ENCODE results near the gene ZMYM1. TPM values are rescaled to one million over a fixed set of nuclear protein-coding genes. Genes with fewer than 3 reads are reported as not detected.

The ZMYM1 gene
- 10 to 100 TPM; 12.5 to 31.6 TPM for total RNA-seq
- polyA plus RNA-seq = 1 to 10 TPM; 2.6 to 4.5 TPM
- long read RNA-seq, donor 1, full-length matches to known transcripts = 3 of 3 reads
- long read RNA-seq, donor 1, partial matches to known transcripts = 0 of 3 reads
- long read RNA-seq, donor 1, other reads (novel, unspliced or antisense) = 0 of 3 reads
- long read RNA-seq, donor 2 = 0 reads
- long read RNA-seq, donor 3, full-length matches to known transcripts = 1 of 1 reads
- long read RNA-seq, donor 3, partial matches to known transcripts = 0 of 1 reads
- long read RNA-seq, donor 3, other reads (novel, unspliced or antisense) = 0 of 1 reads
- long read RNA-seq, donor 4, partial matches to known transcripts = 0 of 1 reads
- long read RNA-seq, donor 4, other reads (novel, unspliced or antisense) = 0 of 1 reads
- long read RNA-seq, donor 5, partial matches to known transcripts = 1,348 of 1,405 reads
- long read RNA-seq, donor 5, other reads (novel, unspliced or antisense) = 54 of 1,405 reads

DNA sequence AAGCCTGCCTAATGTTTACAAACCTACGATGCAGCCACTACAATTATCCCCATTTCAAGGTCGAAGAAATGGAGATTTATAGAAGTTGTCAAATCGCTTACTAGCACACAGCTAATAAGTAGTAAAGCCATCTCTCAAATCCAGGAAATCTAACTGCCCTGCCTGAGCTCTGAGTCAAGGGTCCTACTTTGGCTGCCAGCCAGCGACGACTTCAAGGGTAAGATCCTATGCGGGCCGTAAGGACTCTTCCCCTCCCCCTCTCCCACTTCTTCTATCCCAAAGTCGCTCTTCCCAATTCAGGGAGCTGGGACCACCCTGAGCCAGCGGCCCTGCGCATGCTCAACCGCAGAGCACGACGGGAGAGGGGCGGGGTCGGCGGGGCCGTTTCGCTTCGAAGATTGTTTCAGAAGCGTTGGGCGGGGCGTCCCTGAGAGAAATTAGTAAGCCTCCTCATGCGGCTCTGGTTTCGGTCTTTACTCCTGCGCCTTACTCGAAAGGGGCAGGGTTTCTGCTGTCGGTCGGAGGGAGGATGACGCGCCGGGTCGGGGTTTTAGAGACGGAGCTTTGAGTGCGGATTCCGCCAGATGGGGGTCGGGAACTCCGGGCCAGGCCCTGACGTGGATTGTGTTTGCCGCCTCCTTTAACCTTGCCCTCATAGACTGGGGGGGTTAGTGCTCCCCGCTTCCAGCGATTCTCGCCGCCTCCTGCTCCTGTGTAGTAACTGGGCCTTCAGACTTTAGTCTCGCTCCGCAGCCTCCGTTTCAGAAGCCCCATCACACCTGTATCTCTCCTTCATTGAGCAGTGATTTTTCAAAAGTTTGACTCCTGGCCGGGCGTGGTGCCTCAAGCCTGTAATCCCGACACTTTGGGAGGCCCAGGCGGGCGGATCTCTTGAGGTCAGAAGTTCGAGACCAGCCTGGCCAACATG lies at the start of gene ZMYM1:
ZMYM1 (plus strand) TSS at position 383 of the 928 bp plus-strand sequence. CDS start 14,603 bp downstream, outside the sequence.
- Histone ChIP-seq H3K9me3 (ENCODE audit: control insufficient read depth in 4 of 4, insufficient read depth in 3 of 4, low read length in 3 of 4) (no peaks in the 10 kb centered on the region), H3K36me3 (ENCODE audit: control insufficient read depth in 4 of 4, insufficient read depth in 4 of 4, low read length in 4 of 4) (peaks cover 0 to 3% (median 0%) of the 10 kb centered on the region in 4 donors), H3K9ac (ENCODE audit: insufficient read depth in 1 of 2, low read length in 2 of 2) (peak within 1 kb of the TSS; percentile 91 to 97), H3K27me3 (ENCODE audit: control insufficient read depth in 3 of 3, insufficient read depth in 3 of 3, low read length in 2 of 3) (no peaks in the 10 kb centered on the region), H3K4me1 (ENCODE audit: control insufficient read depth in 5 of 5, insufficient read depth in 5 of 5, low read length in 5 of 5) (peaks cover 0 to 13% (median 2%) of the 10 kb centered on the region in 5 donors), H3K4me3 (peak within 1 kb of the TSS; percentile 86), H3K27ac (ENCODE audit: low read depth in 1 of 2, low read length in 1 of 2) (peak within 1 kb of the TSS; percentile 89 to 90)
- DNase-seq (peak; percentile 94 to 97 (median 95)), ATAC-seq (ENCODE audit: insufficient read depth, low FRiP score) (peak; percentile 95)
- 1% methylated on average over 52 of the region's 52 CpGs for WGBS, 2 donors
- TF ChIP-seq, protein P1, sequence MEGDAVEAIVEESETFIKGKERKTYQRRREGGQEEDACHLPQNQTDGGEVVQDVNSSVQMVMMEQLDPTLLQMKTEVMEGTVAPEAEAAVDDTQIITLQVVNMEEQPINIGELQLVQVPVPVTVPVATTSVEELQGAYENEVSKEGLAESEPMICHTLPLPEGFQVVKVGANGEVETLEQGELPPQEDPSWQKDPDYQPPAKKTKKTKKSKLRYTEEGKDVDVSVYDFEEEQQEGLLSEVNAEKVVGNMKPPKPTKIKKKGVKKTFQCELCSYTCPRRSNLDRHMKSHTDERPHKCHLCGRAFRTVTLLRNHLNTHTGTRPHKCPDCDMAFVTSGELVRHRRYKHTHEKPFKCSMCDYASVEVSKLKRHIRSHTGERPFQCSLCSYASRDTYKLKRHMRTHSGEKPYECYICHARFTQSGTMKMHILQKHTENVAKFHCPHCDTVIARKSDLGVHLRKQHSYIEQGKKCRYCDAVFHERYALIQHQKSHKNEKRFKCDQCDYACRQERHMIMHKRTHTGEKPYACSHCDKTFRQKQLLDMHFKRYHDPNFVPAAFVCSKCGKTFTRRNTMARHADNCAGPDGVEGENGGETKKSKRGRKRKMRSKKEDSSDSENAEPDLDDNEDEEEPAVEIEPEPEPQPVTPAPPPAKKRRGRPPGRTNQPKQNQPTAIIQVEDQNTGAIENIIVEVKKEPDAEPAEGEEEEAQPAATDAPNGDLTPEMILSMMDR (IDR thresholded peaks at IDR 0.05; ENCODE audit: control extremely low read depth, extremely low read depth) = no peak

DNA sequence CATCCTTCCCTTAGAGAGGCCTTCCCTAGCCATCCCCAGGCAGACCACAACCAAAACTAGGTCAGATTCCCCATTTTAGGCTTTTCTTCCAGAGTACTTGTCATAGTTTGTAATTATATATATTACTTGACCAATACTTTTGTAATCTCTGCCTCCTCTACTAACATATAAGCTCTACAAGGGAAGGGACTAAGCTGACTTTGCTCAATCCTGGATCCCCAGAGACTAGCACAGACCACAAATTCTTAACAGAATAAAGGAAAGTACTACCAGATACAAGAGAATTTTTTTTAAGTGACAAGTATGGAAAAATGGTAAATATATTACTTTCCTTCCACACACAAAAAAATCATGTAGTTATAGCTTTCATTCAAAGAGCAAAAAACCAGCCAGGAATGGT lies 49.4 kb upstream of the ZMYM1 start:
- Histone ChIP-seq H3K27me3 (ENCODE audit: control insufficient read depth in 3 of 3, insufficient read depth in 3 of 3, low read length in 2 of 3) (no peaks in the 10 kb centered on the region), H3K36me3 (ENCODE audit: control insufficient read depth in 4 of 4, insufficient read depth in 4 of 4, low read length in 4 of 4) (peaks cover 0 to 7% (median 4%) of the 10 kb centered on the region in 4 donors), H3K9me3 (ENCODE audit: control insufficient read depth in 4 of 4, insufficient read depth in 3 of 4, low read length in 3 of 4) (peaks cover 0 to 8% (median 2%) of the 10 kb centered on the region in 4 donors), H3K27ac (ENCODE audit: low read depth in 1 of 2, low read length in 1 of 2) (no peak overlapping the region), H3K9ac (ENCODE audit: insufficient read depth in 1 of 2, low read length in 2 of 2) (no peak overlapping the region), H3K4me3 (no peak overlapping the region), H3K4me1 (ENCODE audit: control insufficient read depth in 5 of 5, insufficient read depth in 5 of 5, low read length in 5 of 5) (peaks cover 0 to 12% (median 5%) of the 10 kb centered on the region in 5 donors)
- DNase-seq (no peak), ATAC-seq (ENCODE audit: insufficient read depth, low FRiP score) (no peak)
- TF ChIP-seq, protein P1 (IDR thresholded peaks at IDR 0.05; ENCODE audit: control extremely low read depth, extremely low read depth) = no peak

DNA sequence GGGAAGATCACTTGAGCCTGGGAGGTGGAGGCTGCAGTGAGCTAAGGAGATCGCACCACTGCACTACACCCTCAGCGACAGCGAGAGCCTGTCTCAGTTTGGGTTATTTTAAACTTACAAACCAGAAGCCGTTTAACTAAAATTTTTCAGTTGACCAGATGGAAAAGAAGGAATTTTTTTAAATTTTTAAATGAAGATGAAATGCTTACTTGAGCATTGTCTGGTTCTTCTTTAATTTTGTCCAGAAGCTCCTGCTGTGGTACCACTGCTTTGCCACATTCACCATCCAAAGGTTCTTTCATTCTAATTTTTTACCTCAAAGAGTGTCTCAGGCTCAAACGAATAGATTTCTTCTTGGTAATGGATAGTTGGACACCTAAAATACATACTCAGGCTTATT lies 48.8 kb upstream of the ZMYM1 start:
- TF ChIP-seq, protein P1 (IDR thresholded peaks at IDR 0.05; ENCODE audit: control extremely low read depth, extremely low read depth) = no peak
- Histone ChIP-seq H3K9ac (ENCODE audit: insufficient read depth in 1 of 2, low read length in 2 of 2) (peak overlapping the region in 1 of 2 donors; percentile 88), H3K27ac (ENCODE audit: low read depth in 1 of 2, low read length in 1 of 2) (peak overlapping the region in 1 of 2 donors; percentile 12), H3K4me1 (ENCODE audit: control insufficient read depth in 5 of 5, insufficient read depth in 5 of 5, low read length in 5 of 5) (peaks cover 0 to 12% (median 5%) of the 10 kb centered on the region in 5 donors), H3K9me3 (ENCODE audit: control insufficient read depth in 4 of 4, insufficient read depth in 3 of 4, low read length in 3 of 4) (peaks cover 0 to 8% (median 2%) of the 10 kb centered on the region in 4 donors), H3K4me3 (no peak overlapping the region), H3K27me3 (ENCODE audit: control insufficient read depth in 3 of 3, insufficient read depth in 3 of 3, low read length in 2 of 3) (no peaks in the 10 kb centered on the region), H3K36me3 (ENCODE audit: control insufficient read depth in 4 of 4, insufficient read depth in 4 of 4, low read length in 4 of 4) (peaks cover 0 to 5% (median 3%) of the 10 kb centered on the region in 4 donors)
- no peak for ATAC-seq (ENCODE audit: insufficient read depth, low FRiP score)
- DNase-seq = no peak
- 43 to 71% methylated on average over 5 of the region's 5 CpGs for WGBS, 2 donors

Measured in lung (tissue), 16 donors.